HepG2 (cell line): ENCODE measurements around the gene XPO5. TPM values are rescaled to one million over a fixed set of nuclear protein-coding genes. Genes with fewer than 3 reads are reported as not detected.

ENCODE experiments used
- CCDC6 ChIP-seq: sonication (generic); formaldehyde crosslinking; IDR thresholded peaks from 2 replicates; pipeline ENCODE4 v1.8.1; 2022; ENCODE audit warnings: mild to moderate bottlenecking, missing genetic modification reagents, moderate library complexity
- GFI1 ChIP-seq: sonication (generic); formaldehyde crosslinking; IDR thresholded peaks from 2 replicates; pipeline ENCODE4 v1.5.0; 2020; ENCODE audit warnings: missing genetic modification reagents, mild to moderate bottlenecking, borderline replicate concordance
- JUNB ChIP-seq: sonication (generic); formaldehyde crosslinking; IDR thresholded peaks from 2 replicates; pipeline ENCODE4 v1.8.0; 2022; ENCODE audit warnings: missing genetic modification reagents, mild to moderate bottlenecking, borderline replicate concordance
- KMT2A ChIP-seq: sonication (generic); formaldehyde crosslinking; IDR thresholded peaks from 2 replicates; pipeline ENCODE4 v1.4.0; 2020; ENCODE audit warnings: missing genetic modification reagents
- MZF1 ChIP-seq: sonication (generic); formaldehyde crosslinking; IDR thresholded peaks from 2 replicates; pipeline ENCODE4 v1.8.1; 2023; ENCODE audit warnings: mild to moderate bottlenecking, missing genetic modification reagents, borderline replicate concordance
- NFYC ChIP-seq: IDR thresholded peaks from 2 replicates; pipeline ENCODE4 v1.6.1; 2016; ENCODE audit warnings: missing genetic modification reagents, missing compliant biosample characterization
- NPAS2 ChIP-seq: sonication (generic); formaldehyde crosslinking; IDR thresholded peaks from 2 replicates; pipeline ENCODE4 v1.8.0; 2022; ENCODE audit warnings: mild to moderate bottlenecking, missing genetic modification reagents, borderline replicate concordance
- PCBP2 ChIP-seq: fragments of 200-400 bp; formaldehyde crosslinking; optimal IDR thresholded peaks from 2 replicates; pipeline ENCODE3; 2018; ENCODE audit warnings: low read length, low read depth; ENCODE audit not compliant: poor library complexity, severe bottlenecking
- RFX1 ChIP-seq: fragments of 450-650 bp; IDR thresholded peaks from 2 replicates; pipeline ENCODE4 v1.6.1; 2017
- SALL2 ChIP-seq: sonication (generic); formaldehyde crosslinking; IDR thresholded peaks from 2 replicates; pipeline ENCODE4 v1.8.1; 2023; ENCODE audit warnings: mild to moderate bottlenecking, missing genetic modification reagents, inconsistent platforms
- SYNCRIP ChIP-seq: fragments of 200-400 bp; formaldehyde crosslinking; IDR thresholded peaks from 2 replicates; pipeline ENCODE4 v1.6.1; 2018; ENCODE audit warnings: mild to moderate bottlenecking, low read depth, low read length; ENCODE audit not compliant: insufficient read depth
- XRCC5 ChIP-seq: fragments of 200-400 bp; formaldehyde crosslinking; optimal IDR thresholded peaks from 2 replicates; pipeline ENCODE3; 2017; ENCODE audit warnings: mild to moderate bottlenecking, low read length
- ZBTB33 ChIP-seq: sonication (generic); formaldehyde crosslinking; IDR thresholded peaks from 2 replicates; pipeline ENCODE4 v1.4.0; 2020; ENCODE audit warnings: missing genetic modification reagents
- ZFP36 ChIP-seq: fragments of 150-350 bp; IDR thresholded peaks from 2 replicates; pipeline ENCODE4 v1.6.1; 2018; ENCODE audit warnings: borderline replicate concordance, low read length, low read depth; ENCODE audit not compliant: partially characterized antibody
- ZFP41 ChIP-seq: sonication (generic); formaldehyde crosslinking; IDR thresholded peaks from 2 replicates; pipeline ENCODE4 v1.4.0; 2020; ENCODE audit warnings: mild to moderate bottlenecking, missing genetic modification reagents, borderline replicate concordance
- ZNF143 ChIP-seq: sonication (generic); formaldehyde crosslinking; IDR thresholded peaks from 2 replicates; pipeline ENCODE4 v1.4.0; 2020; ENCODE audit warnings: missing genetic modification reagents
- ZNF180 ChIP-seq: sonication (generic); formaldehyde crosslinking; IDR thresholded peaks from 2 replicates; pipeline ENCODE4 v1.4.0; 2020; ENCODE audit warnings: low read depth, missing genetic modification reagents, borderline replicate concordance
- ZNF747 ChIP-seq: sonication (generic); formaldehyde crosslinking; IDR thresholded peaks from 2 replicates; pipeline ENCODE4 v1.8.1; 2023; ENCODE audit warnings: missing genetic modification reagents, mild to moderate bottlenecking, borderline replicate concordance
- ZNF766 ChIP-seq: sonication (generic); formaldehyde crosslinking; IDR thresholded peaks from 2 replicates; pipeline ENCODE4 v1.5.0; 2020; ENCODE audit warnings: missing genetic modification reagents, borderline replicate concordance
- ZNF816 ChIP-seq: sonication (generic); formaldehyde crosslinking; IDR thresholded peaks from 2 replicates; pipeline ENCODE4 v1.8.0; 2022; ENCODE audit warnings: missing genetic modification reagents, mild to moderate bottlenecking, borderline replicate concordance
- ZNF839 ChIP-seq: sonication (generic); formaldehyde crosslinking; IDR thresholded peaks from 2 replicates; pipeline ENCODE4 v1.4.0; 2020; ENCODE audit warnings: missing genetic modification reagents, mild to moderate bottlenecking, borderline replicate concordance
- polyA plus RNA-seq, 8 experiments: library from polyadenylated mRNA; depleted of rRNA in 3 of 8; stranded (reverse) in 7 of 8; unstranded in 1 of 8; fragments of >200 nt; fragmentation: Illumina TruSeq in 4 of 8; extraction: Trizol in 4 of 8; gene quantifications; 2 replicates each; pipeline versions ENCODE4 v1.2.1 to v1.2.3, GENCODE V29; 2011 to 2016; ENCODE audit warnings: low read depth in 4 of 8, missing spikeins in 1 of 8, mixed read lengths in 1 of 8; ENCODE audit not compliant: insufficient read depth in 1 of 8
- total RNA-seq, 5 experiments: library from RNA; depleted of rRNA; stranded (reverse); fragments of >200 nt; fragmentation: Illumina TruSeq; extraction: Trizol; gene quantifications; 2 replicates each; pipeline ENCODE4 v1.2.3, GENCODE V29; 2016; ENCODE audit warnings: low read depth in 1 of 5
- TF ChIP-seq, protein P1 (sequence below): sonication (generic); formaldehyde crosslinking; IDR thresholded peaks from 2 replicates; pipeline ENCODE4 v1.5.0; 2020; ENCODE audit warnings: missing genetic modification reagents
- TF ChIP-seq, protein P2 (sequence below): sonication (generic); formaldehyde crosslinking; IDR thresholded peaks from 2 replicates; pipeline ENCODE4 v1.4.0; 2020; ENCODE audit warnings: missing genetic modification reagents
- TF ChIP-seq, protein P3 (sequence below): sonication (generic); formaldehyde crosslinking; IDR thresholded peaks from 2 replicates; pipeline ENCODE4 v1.8.0; 2022; ENCODE audit warnings: mild to moderate bottlenecking, missing genetic modification reagents; ENCODE audit not compliant: insufficient replicate concordance

The XPO5 gene
- total and polyA plus RNA-seq, 2 of the 13 experiments (the other 11 are each of a cell fraction or from before 2014, with no cell fraction given): 52.2 to 68.0 TPM

GRCh38 chr6:43496370-43497128 is 79.3 kb downstream of the XPO5 start (continued):
- TF ChIP-seq, protein P1, sequence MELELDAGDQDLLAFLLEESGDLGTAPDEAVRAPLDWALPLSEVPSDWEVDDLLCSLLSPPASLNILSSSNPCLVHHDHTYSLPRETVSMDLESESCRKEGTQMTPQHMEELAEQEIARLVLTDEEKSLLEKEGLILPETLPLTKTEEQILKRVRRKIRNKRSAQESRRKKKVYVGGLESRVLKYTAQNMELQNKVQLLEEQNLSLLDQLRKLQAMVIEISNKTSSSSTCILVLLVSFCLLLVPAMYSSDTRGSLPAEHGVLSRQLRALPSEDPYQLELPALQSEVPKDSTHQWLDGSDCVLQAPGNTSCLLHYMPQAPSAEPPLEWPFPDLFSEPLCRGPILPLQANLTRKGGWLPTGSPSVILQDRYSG (CRISPR knock-in tag): no peak
- TF ChIP-seq, protein P2, sequence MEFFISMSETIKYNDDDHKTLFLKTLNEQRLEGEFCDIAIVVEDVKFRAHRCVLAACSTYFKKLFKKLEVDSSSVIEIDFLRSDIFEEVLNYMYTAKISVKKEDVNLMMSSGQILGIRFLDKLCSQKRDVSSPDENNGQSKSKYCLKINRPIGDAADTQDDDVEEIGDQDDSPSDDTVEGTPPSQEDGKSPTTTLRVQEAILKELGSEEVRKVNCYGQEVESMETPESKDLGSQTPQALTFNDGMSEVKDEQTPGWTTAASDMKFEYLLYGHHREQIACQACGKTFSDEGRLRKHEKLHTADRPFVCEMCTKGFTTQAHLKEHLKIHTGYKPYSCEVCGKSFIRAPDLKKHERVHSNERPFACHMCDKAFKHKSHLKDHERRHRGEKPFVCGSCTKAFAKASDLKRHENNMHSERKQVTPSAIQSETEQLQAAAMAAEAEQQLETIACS (CRISPR knock-in tag): no peak
- no peak for TF ChIP-seq ZNF180
- TF ChIP-seq MZF1 (CRISPR knock-in tag): no peak
- no peak; the same call in 1 of the 2 replicates for TF ChIP-seq SALL2
- TF ChIP-seq ZNF839 (CRISPR knock-in tag): peak; percentile 88; the same call in 1 of the 2 replicates
- no peak for TF ChIP-seq NPAS2
- TF ChIP-seq ZNF816 (CRISPR knock-in tag): no peak
- 0 out of 2 replicates have a peak, but pooled peaks have one; percentile 51 for TF ChIP-seq CCDC6 (CRISPR knock-in tag)
- TF ChIP-seq PCBP2: no peak
- TF ChIP-seq ZNF766 (CRISPR knock-in tag): 0 out of 2 replicates have a peak, but pooled peaks have one; percentile 42
- TF ChIP-seq SYNCRIP: no peak
- TF ChIP-seq XRCC5: peak; percentile 96
- no peak for TF ChIP-seq ZFP41 (CRISPR knock-in tag)
- TF ChIP-seq, protein P3, sequence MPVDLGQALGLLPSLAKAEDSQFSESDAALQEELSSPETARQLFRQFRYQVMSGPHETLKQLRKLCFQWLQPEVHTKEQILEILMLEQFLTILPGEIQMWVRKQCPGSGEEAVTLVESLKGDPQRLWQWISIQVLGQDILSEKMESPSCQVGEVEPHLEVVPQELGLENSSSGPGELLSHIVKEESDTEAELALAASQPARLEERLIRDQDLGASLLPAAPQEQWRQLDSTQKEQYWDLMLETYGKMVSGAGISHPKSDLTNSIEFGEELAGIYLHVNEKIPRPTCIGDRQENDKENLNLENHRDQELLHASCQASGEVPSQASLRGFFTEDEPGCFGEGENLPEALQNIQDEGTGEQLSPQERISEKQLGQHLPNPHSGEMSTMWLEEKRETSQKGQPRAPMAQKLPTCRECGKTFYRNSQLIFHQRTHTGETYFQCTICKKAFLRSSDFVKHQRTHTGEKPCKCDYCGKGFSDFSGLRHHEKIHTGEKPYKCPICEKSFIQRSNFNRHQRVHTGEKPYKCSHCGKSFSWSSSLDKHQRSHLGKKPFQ (CRISPR knock-in tag): no peak
- no peak for TF ChIP-seq ZFP36
- peak; percentile 38; the same call in 1 of the 2 replicates for TF ChIP-seq GFI1 (CRISPR knock-in tag)
- no peak for TF ChIP-seq ZNF747 (CRISPR knock-in tag)
- TF ChIP-seq JUNB (CRISPR knock-in tag): no peak
- TF ChIP-seq KMT2A (CRISPR knock-in tag): peak; percentile 65; the same call in 1 of the 2 replicates
- 0 out of 2 replicates have a peak, but pooled peaks have one; percentile 32 for TF ChIP-seq ZBTB33
- TF ChIP-seq NFYC (CRISPR knock-in tag): no peak
- TF ChIP-seq ZNF143: no peak
- no peak for TF ChIP-seq RFX1
